Breast epithelium (tissue), 3 donors: ENCODE results near the gene CDK14.

Source experiments
- CTCF ChIP-seq, 3 donors: fragments of 450-650 bp; IDR thresholded peaks; one replicate each; pipeline ENCODE4 v1.5.1; 2016 to 2017; ENCODE audit warnings: antibody characterized with exemption in 3 of 3, mild to moderate bottlenecking in 3 of 3, moderate library complexity in 3 of 3
- POLR2A ChIP-seq: fragments of 450-650 bp; IDR thresholded peaks from one replicate; pipeline ENCODE4 v1.6.1; 2016; ENCODE audit warnings: antibody characterized with exemption, mild to moderate bottlenecking, moderate library complexity
- POLR2AphosphoS5 ChIP-seq, 3 donors: sonication (generic); formaldehyde crosslinking; IDR thresholded peaks; one replicate each; pipeline ENCODE4 v1.6.1; 2017; ENCODE audit warnings: antibody characterized with exemption in 3 of 3

GRCh38 chr7:90693939-90694338 is 97.8 kb downstream of the CDK14 start:
- TF ChIP-seq CTCF (IDR thresholded peaks at IDR 0.05): no peak
- TF ChIP-seq POLR2AphosphoS5 (IDR thresholded peaks at IDR 0.05): no peak
- TF ChIP-seq POLR2A: no peak
